Cardiac fibroblast (primary cell): ENCODE measurements around the gene IRX1.

ENCODE experiments used
- DNase-seq, 2 donors: peaks; one replicate each; pipeline versions ENCODE4 v3.0.0 to v3.0.0-alpha.2; 2010; ENCODE audit warnings: low read depth in 2 of 2
- H3K4me3 ChIP-seq, 2 donors: replicated peaks in 1 of 2; 1 replicate in 1 of 2; 2 replicates in 1 of 2; pipeline ENCODE4 v1.5.1; 2011; ENCODE audit warnings: low read depth in 2 of 2, low read length in 2 of 2, mild to moderate bottlenecking in 2 of 2, moderate library complexity in 1 of 2
- TF ChIP-seq, protein P1 (sequence below): IDR thresholded peaks from one replicate; pipeline ENCODE4 v1.5.1; 2011; ENCODE audit warnings: low read depth, mild to moderate bottlenecking, low read length, inconsistent platforms

Gene IRX1

GRCh38 chr5:3619579-3619978, 23.9 kb downstream of the IRX1 start:
- DNase-seq: no peak
- H3K4me3 ChIP-seq: no peak overlapping the region
- TF ChIP-seq, protein P1, sequence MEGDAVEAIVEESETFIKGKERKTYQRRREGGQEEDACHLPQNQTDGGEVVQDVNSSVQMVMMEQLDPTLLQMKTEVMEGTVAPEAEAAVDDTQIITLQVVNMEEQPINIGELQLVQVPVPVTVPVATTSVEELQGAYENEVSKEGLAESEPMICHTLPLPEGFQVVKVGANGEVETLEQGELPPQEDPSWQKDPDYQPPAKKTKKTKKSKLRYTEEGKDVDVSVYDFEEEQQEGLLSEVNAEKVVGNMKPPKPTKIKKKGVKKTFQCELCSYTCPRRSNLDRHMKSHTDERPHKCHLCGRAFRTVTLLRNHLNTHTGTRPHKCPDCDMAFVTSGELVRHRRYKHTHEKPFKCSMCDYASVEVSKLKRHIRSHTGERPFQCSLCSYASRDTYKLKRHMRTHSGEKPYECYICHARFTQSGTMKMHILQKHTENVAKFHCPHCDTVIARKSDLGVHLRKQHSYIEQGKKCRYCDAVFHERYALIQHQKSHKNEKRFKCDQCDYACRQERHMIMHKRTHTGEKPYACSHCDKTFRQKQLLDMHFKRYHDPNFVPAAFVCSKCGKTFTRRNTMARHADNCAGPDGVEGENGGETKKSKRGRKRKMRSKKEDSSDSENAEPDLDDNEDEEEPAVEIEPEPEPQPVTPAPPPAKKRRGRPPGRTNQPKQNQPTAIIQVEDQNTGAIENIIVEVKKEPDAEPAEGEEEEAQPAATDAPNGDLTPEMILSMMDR: no peak

DNA sequence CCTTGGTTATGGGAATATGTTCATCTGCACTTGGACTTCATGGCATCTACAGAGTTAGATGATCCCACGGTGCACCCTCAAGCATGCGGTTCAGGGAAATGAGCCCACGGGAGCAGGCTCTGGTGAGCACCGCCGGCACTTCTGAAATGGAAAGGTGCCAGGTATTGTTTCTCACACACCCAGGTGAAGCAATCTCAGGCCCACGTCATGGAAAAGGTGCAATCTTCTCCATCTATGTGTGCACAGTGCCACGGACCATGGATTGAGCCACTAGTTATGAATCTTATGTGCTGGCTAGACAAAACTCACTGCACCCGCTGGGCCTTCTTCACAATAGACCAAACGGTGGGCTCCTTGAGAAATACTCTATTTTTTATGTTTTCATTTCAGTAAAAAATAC, 27.3 kb downstream of the IRX1 start:
- TF ChIP-seq, protein P1: no peak
- H3K4me3 ChIP-seq: no peak overlapping the region
- DNase-seq: no peak

- no peak for DNase-seq
- TF ChIP-seq, protein P1: no peak
- H3K4me3 ChIP-seq: no peak overlapping the region
These were observed 30.0 kb downstream of the IRX1 start for GRCh38 chr5:3625626-3626025.

GRCh38 chr5:3634061-3634460, 38.4 kb downstream of the IRX1 start:
- H3K4me3 ChIP-seq: no peak overlapping the region
- no peak for DNase-seq
- TF ChIP-seq, protein P1: no peak

DNA sequence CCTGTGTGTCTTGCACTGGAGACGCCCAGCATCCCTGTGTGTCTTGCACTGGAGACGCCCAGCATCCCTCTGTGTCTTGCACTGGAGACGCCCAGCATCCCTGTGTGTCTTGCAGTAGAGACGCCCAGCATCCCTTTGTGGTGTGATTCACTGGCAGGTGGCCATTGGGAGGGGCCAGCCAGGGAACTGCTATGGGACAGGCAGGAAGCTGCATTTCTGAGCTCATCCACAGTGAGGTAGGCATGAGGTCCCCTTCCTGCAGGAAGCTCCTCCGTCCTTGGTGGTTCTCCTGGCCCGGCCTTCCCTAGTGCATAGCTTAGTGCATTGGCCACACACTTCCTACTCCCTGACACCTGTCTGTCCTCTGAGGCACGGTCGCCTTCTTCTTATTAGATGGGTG, 43.5 kb downstream of the IRX1 start:
- TF ChIP-seq, protein P1: no peak
- H3K4me3 ChIP-seq: no peak overlapping the region
- no peak for DNase-seq

DNA sequence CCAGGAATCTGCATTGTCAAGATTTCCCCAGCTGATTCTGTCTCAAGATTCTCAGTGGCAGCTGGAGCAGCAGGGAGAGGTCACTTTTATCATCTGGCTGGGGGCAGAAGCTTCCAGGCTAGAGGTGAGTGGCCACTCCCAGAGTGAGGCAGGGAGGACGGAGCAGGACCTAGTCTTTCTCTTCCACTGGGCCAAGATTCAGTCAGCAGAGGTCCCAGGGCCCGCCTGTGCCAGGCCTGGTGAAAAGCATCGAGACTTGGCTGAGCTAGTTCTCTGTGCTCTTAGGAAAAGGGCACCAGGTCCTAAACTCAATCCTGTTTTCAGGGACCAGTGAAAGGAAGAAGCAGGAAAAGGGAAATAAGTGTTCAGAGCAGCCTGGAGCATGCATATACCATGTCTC, 46.6 kb downstream of the IRX1 start:
- TF ChIP-seq, protein P1: no peak

DNA sequence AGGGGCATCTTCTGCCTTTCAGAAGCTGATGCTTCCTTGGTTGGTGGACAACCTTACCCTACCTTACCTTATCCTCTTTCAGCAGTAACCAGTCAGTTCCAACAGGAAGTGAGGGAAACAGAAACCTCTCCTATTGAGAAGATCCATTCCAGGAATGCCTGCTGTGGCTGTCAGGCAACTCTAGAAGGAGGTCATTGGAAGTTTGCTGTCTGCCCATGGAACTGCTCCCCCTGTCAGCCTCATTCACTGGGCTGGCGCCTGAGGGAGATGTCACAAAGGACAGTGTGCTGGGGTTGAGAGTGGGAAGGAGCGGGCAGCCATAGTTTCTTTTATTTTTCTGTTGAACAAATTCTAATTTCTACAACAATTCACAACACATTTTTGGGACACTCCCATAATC, 54.7 kb downstream of the IRX1 start:
- TF ChIP-seq, protein P1: no peak
- DNase-seq: no peak
- no peak overlapping the region for H3K4me3 ChIP-seq

More for the DNA sequence above, 46.6 kb downstream of the IRX1 start:
- H3K4me3 ChIP-seq: no peak overlapping the region
- no peak for DNase-seq
